Liver (tissue), 9 donors: ENCODE data around the gene HOXC6. TPM values are rescaled to one million over a fixed set of nuclear protein-coding genes. Genes with fewer than 3 reads are reported as not detected.

ENCODE experiments used
- DNase-seq: peaks from one replicate; pipeline ENCODE4 v3.0.0-alpha.2; 2017; ENCODE audit warnings: low spot score
- H3K27ac ChIP-seq, 2 donors: one replicate each; pipeline ENCODE4 v1.7.0; 2013; ENCODE audit warnings: inconsistent platforms in 2 of 2, low read length in 2 of 2, control low read depth in 1 of 2, low read depth in 1 of 2, mild to moderate bottlenecking in 1 of 2
- H3K27me3 ChIP-seq, 4 donors: one replicate each; pipeline versions ENCODE4 v1.6.1 to v1.7.0; 2013; ENCODE audit warnings: low read length in 3 of 4, inconsistent platforms in 1 of 4, mild to moderate bottlenecking in 1 of 4, moderate library complexity in 1 of 4; ENCODE audit not compliant: control insufficient read depth in 4 of 4, insufficient read depth in 4 of 4
- H3K36me3 ChIP-seq, 4 donors: one replicate each; pipeline versions ENCODE4 v1.6.1 to v1.7.0; 2013; ENCODE audit warnings: low read length in 3 of 4, mild to moderate bottlenecking in 3 of 4, low read depth in 1 of 4, moderate library complexity in 1 of 4; ENCODE audit not compliant: control insufficient read depth in 4 of 4, insufficient read depth in 3 of 4
- H3K4me1 ChIP-seq, 4 donors: one replicate each; pipeline versions ENCODE4 v1.6.1 to v1.7.0; 2013; ENCODE audit warnings: low read length in 3 of 4, mild to moderate bottlenecking in 3 of 4, moderate library complexity in 1 of 4; ENCODE audit not compliant: control insufficient read depth in 4 of 4, insufficient read depth in 4 of 4
- H3K4me3 ChIP-seq, 3 donors: one replicate each; pipeline versions ENCODE4 v1.6.1 to v1.7.0; 2013; ENCODE audit warnings: low read length in 3 of 3, control low read depth in 1 of 3, low read depth in 1 of 3, mild to moderate bottlenecking in 1 of 3
- H3K9ac ChIP-seq, 2 donors: one replicate each; pipeline ENCODE4 v1.7.0; 2013; ENCODE audit warnings: low read length in 2 of 2, mild to moderate bottlenecking in 2 of 2, moderate library complexity in 2 of 2, control low read depth in 1 of 2, low read depth in 1 of 2
- H3K9me3 ChIP-seq, 4 donors: one replicate each; pipeline versions ENCODE4 v1.6.1 to v1.7.0; 2013; ENCODE audit warnings: low read length in 3 of 4; ENCODE audit not compliant: control insufficient read depth in 4 of 4
- EGR1 ChIP-seq, 2 donors: IDR thresholded peaks; 2 replicates each; pipeline ENCODE4 v1.6.1; 2016 to 2018; ENCODE audit warnings: antibody characterized with exemption in 2 of 2, low read depth in 2 of 2
- FOXA1 ChIP-seq: IDR thresholded peaks from 2 replicates; pipeline ENCODE4 v1.6.1; 2016; ENCODE audit warnings: antibody characterized with exemption
- HNF4A ChIP-seq, 2 donors: conservative IDR thresholded peaks; 2 replicates each; pipeline ENCODE4 v1.6.1; 2016; ENCODE audit warnings: antibody characterized with exemption in 2 of 2, mild to moderate bottlenecking in 2 of 2
- HNF4G ChIP-seq: IDR thresholded peaks from 2 replicates; pipeline ENCODE4 v1.6.1; 2016; ENCODE audit warnings: antibody characterized with exemption
- JUND ChIP-seq, 2 donors: IDR thresholded peaks; 2 replicates each; pipeline ENCODE4 v1.6.1; 2016; ENCODE audit warnings: antibody characterized with exemption in 2 of 2
- NR2F2 ChIP-seq: IDR thresholded peaks from 2 replicates; pipeline ENCODE4 v1.6.1; 2016; ENCODE audit warnings: antibody characterized with exemption
- RAD21 ChIP-seq, 2 donors: IDR thresholded peaks; 2 replicates each; pipeline ENCODE4 v1.6.1; 2016; ENCODE audit warnings: antibody characterized with exemption in 2 of 2, mild to moderate bottlenecking in 2 of 2
- REST ChIP-seq: IDR thresholded peaks from 2 replicates; pipeline ENCODE4 v1.6.1; 2016; ENCODE audit warnings: antibody characterized with exemption, mild to moderate bottlenecking
- RXRA ChIP-seq, 2 donors: IDR thresholded peaks; 2 replicates each; pipeline ENCODE4 v1.6.1; 2017 to 2018; ENCODE audit warnings: antibody characterized with exemption in 2 of 2, mild to moderate bottlenecking in 1 of 2
- TAF1 ChIP-seq: conservative IDR thresholded peaks from 2 replicates; pipeline ENCODE4 v1.6.1; 2016; ENCODE audit warnings: antibody characterized with exemption, mild to moderate bottlenecking
- YY1 ChIP-seq: IDR thresholded peaks from 2 replicates; pipeline ENCODE4 v1.6.1; 2016; ENCODE audit warnings: antibody characterized with exemption, mild to moderate bottlenecking
- WGBS: extraction: QIAGEN DNeasy Blood & Tissue Kit; methylation state at CpG from one replicate; pipeline ENCODE4 v1.1.7; 2013; 5-methylcytosine and 5-hydroxymethylcytosine counted together
- polyA plus RNA-seq, 2 donors: library from polyadenylated mRNA; stranded (reverse) in 1 of 2; unstranded in 1 of 2; fragments of 200-250 nt in 1 of 2; fragments of >200 nt in 1 of 2; fragmentation: Nextera tagmentation in 1 of 2; extraction: Ambion mirVana in 1 of 2; gene quantifications; one replicate each; pipeline versions ENCODE4 v1.2.1 to v1.2.3, GENCODE V29; 2013 to 2015
- total RNA-seq, 2 donors: library from RNA; depleted of rRNA; stranded (reverse); fragments of >200 nt; gene quantifications; one replicate each; pipeline ENCODE4 v1.2.3, GENCODE V29; 2014
- TF ChIP-seq, protein P1 (sequence below): IDR thresholded peaks from 2 replicates; pipeline ENCODE4 v1.6.1; 2016; ENCODE audit warnings: antibody characterized with exemption
- TF ChIP-seq, protein P2 (sequence below): IDR thresholded peaks from 2 replicates; pipeline ENCODE4 v1.6.1; 2016; ENCODE audit warnings: antibody characterized with exemption
- donor health status: healthy.
- donor health status: healthy.
- donor health status: healthy.
- donor health status: healthy.
- donor health status: healthy.

Gene HOXC6
- total and polyA plus RNA-seq, 4 donors: 0.33 TPM; not detected in 3

GRCh38 chr12:53991077-53991460 lies 37.2 kb upstream of the HOXC6 start:
- Histone ChIP-seq H3K36me3 (no peaks in the 10 kb centered on the region), H3K4me3 (no peak overlapping the region), H3K27ac (no peak overlapping the region), H3K27me3 (peaks cover 8 to 45% (median 25%) of the 10 kb centered on the region in 4 donors), H3K4me1 (peaks cover 12 to 24% (median 16%) of the 10 kb centered on the region in 4 donors), H3K9ac (no peak overlapping the region), H3K9me3 (no peaks in the 10 kb centered on the region)
- no peak for DNase-seq
- TF ChIP-seq HNF4A (conservative IDR thresholded peaks at IDR 0.05): no peak
- no peak for TF ChIP-seq REST
- TF ChIP-seq, protein P1, sequence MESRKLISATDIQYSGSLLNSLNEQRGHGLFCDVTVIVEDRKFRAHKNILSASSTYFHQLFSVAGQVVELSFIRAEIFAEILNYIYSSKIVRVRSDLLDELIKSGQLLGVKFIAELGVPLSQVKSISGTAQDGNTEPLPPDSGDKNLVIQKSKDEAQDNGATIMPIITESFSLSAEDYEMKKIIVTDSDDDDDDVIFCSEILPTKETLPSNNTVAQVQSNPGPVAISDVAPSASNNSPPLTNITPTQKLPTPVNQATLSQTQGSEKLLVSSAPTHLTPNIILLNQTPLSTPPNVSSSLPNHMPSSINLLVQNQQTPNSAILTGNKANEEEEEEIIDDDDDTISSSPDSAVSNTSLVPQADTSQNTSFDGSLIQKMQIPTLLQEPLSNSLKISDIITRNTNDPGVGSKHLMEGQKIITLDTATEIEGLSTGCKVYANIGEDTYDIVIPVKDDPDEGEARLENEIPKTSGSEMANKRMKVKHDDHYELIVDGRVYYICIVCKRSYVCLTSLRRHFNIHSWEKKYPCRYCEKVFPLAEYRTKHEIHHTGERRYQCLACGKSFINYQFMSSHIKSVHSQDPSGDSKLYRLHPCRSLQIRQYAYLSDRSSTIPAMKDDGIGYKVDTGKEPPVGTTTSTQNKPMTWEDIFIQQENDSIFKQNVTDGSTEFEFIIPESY: no peak
- TF ChIP-seq JUND (IDR thresholded peaks at IDR 0.05): no peak
- no peak for TF ChIP-seq YY1
- TF ChIP-seq NR2F2: no peak
- TF ChIP-seq TAF1: no peak
- no peak for TF ChIP-seq HNF4G
- no peak for TF ChIP-seq RXRA (IDR thresholded peaks at IDR 0.05)
- TF ChIP-seq, protein P2, sequence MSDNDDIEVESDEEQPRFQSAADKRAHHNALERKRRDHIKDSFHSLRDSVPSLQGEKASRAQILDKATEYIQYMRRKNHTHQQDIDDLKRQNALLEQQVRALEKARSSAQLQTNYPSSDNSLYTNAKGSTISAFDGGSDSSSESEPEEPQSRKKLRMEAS: no peak
- TF ChIP-seq FOXA1: no peak
- TF ChIP-seq EGR1 (IDR thresholded peaks at IDR 0.05; ENCODE audit: low read depth in 2 of 2): no peak
- no peak for TF ChIP-seq RAD21 (IDR thresholded peaks at IDR 0.05)
- 3% methylated on average over 8 of the region's 8 CpGs for WGBS

DNA sequence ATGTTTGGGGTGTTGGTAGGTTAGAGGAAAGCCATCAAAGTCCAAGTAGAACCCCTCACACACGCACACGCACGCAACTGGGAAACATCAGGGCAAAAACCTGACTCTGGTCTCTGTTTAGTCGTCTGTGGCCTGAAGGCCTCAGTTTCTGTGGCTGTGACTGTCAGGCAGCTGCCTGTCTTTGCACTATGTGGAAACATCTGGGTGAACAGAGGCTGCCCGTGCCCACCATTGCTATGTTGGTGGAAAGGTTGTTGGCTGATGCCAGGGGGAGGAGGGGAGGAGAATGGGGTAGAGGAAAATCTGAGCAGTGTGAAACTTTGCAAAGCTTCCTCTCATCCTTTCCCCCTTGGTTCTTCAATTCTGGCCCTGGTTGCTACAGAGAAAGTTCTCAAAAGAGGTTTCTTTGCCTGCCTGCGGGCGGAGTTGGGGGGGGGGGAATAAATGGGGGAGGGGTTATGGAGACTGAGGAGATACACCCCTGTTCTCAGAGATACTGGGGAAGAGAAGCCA lies 35.8 kb upstream of the HOXC6 start:
- no peaks in the 10 kb centered on the region for H3K36me3 ChIP-seq
- DNase-seq: no peak
- no peak overlapping the region for H3K9ac ChIP-seq
- H3K27me3 ChIP-seq: peaks cover 4 to 43% (median 28%) of the 10 kb centered on the region in 4 donors
- no peak overlapping the region for H3K4me3 ChIP-seq
- no peak overlapping the region for H3K27ac ChIP-seq
- 32% methylated on average over 7 of the region's 7 CpGs for WGBS
- H3K4me1 ChIP-seq: peaks cover 9 to 21% (median 18%) of the 10 kb centered on the region in 4 donors
- H3K9me3 ChIP-seq: no peaks in the 10 kb centered on the region
- no peak for TF ChIP-seq HNF4G
- TF ChIP-seq RXRA (IDR thresholded peaks at IDR 0.05): no peak
